OCI-LY7 (cell line): ENCODE results near the gene B3GALT5. TPM values are rescaled to one million over a fixed set of nuclear protein-coding genes. Genes with fewer than 3 reads are reported as not detected.

Experiments
- BruUV-seq: library from RNA; stranded (reverse); fragments of 400-500 nt; replicated peaks from 2 replicates; lab custom pipeline; 2021; lab: Mats Ljungman, UMichigan
- CTCF ChIA-PET: fragments of 300-600 bp; sonication (Branson Sonifier 250); formaldehyde crosslinking; loops from one replicate; lab custom pipeline; 2022; ENCODE audit warnings: antibody characterized with exemption; ENCODE audit not compliant: unreplicated experiment; lab: Charles Lee
- POLR2A ChIA-PET: fragments of 300-600 bp; sonication (Branson Sonifier 250); formaldehyde crosslinking; loops from one replicate; lab custom pipeline; 2022; ENCODE audit warnings: antibody characterized with exemption; lab: Charles Lee
- DNase-seq: peaks from one replicate; pipeline ENCODE4 v3.0.0-alpha.2; 2015; ENCODE audit warnings: low spot score
- H2AFZ ChIP-seq: fragments of 200-600 bp; sonication (generic), shearing (Covaris generic); 2 replicates; pipeline ENCODE4 v1.6.1; 2014; ENCODE audit warnings: mild to moderate bottlenecking, antibody characterized with exemption, low read length, moderate library complexity
- H3K27ac ChIP-seq: fragments of 200-600 bp; sonication (generic); 2 replicates; pipeline ENCODE4 v1.5.1; 2014; ENCODE audit warnings: mixed run types, low read depth, mild to moderate bottlenecking, moderate library complexity, low read length, inconsistent platforms; ENCODE audit not compliant: poor library complexity, severe bottlenecking
- H3K36me3 ChIP-seq: fragments of 200-600 bp; sonication (generic); 2 replicates; pipeline ENCODE4 v1.6.1; 2014; ENCODE audit warnings: mild to moderate bottlenecking, antibody characterized with exemption, low read length, moderate library complexity, mixed read lengths; ENCODE audit not compliant: insufficient read depth
- H3K4me1 ChIP-seq: fragments of 200-600 bp; sonication (generic); 2 replicates; pipeline ENCODE4 v1.5.1; 2014; ENCODE audit warnings: mild to moderate bottlenecking, low read length; ENCODE audit not compliant: insufficient read depth, poor library complexity, severe bottlenecking
- H3K4me2 ChIP-seq: fragments of 200-600 bp; sonication (generic); 2 replicates; pipeline ENCODE4 v1.6.1; 2014; ENCODE audit warnings: mild to moderate bottlenecking, low read length
- H3K4me3 ChIP-seq: fragments of 200-600 bp; sonication (generic); 2 replicates; pipeline ENCODE4 v1.5.1; 2014; ENCODE audit warnings: mild to moderate bottlenecking, low read depth, low read length; ENCODE audit not compliant: poor library complexity, severe bottlenecking
- H3K79me2 ChIP-seq: fragments of 200-600 bp; sonication (generic); 2 replicates; pipeline ENCODE4 v1.6.1; 2016; ENCODE audit warnings: low read depth, mild to moderate bottlenecking, low read length, moderate library complexity, mixed read lengths; ENCODE audit not compliant: insufficient read depth
- H3K9me2 ChIP-seq: fragments of 200-600 bp; sonication (generic); 2 replicates; pipeline ENCODE4 v1.6.1; 2016; ENCODE audit warnings: mild to moderate bottlenecking, low read length, mixed read lengths; ENCODE audit not compliant: insufficient read depth
- H3K9me3 ChIP-seq: fragments of 200-600 bp; sonication (generic); 2 replicates; pipeline ENCODE4 v1.6.1; 2014; ENCODE audit warnings: mild to moderate bottlenecking, mixed run types, low read length, mixed read lengths
- H4K20me1 ChIP-seq: fragments of 200-600 bp; sonication (generic); 2 replicates; pipeline ENCODE4 v1.6.1; 2014; ENCODE audit warnings: mild to moderate bottlenecking, antibody characterized with exemption, low read length, moderate library complexity, mixed read lengths; ENCODE audit not compliant: insufficient read depth
- CTCF ChIP-seq: fragments of 200-600 bp; sonication (generic); conservative IDR thresholded peaks from 2 replicates; pipeline ENCODE4 v1.5.1; 2014; ENCODE audit warnings: mild to moderate bottlenecking, antibody characterized with exemption, low read length, moderate library complexity, mixed read lengths
- EZH2phosphoT487 ChIP-seq: fragments of 200-600 bp; sonication (generic); IDR thresholded peaks from 2 replicates; pipeline ENCODE4 v1.6.1; 2018; ENCODE audit warnings: low read depth, borderline replicate concordance, mild to moderate bottlenecking, mixed run types, antibody characterized with exemption, low read length, moderate library complexity, mixed read lengths
- intact Hi-C: fragments of 100-400 bp; cut with micrococcal nuclease; formaldehyde crosslinking; loops from one replicate; pipeline ENCODE4 v1.10.0; 2022; ENCODE audit not compliant: unreplicated experiment
- total RNA-seq, 2 experiments: library from RNA; depleted of rRNA in 1 of 2; stranded (reverse); fragments of >200 nt in 1 of 2; shearing (Covaris generic) in 1 of 2; gene quantifications; 2 replicates each; pipeline ENCODE4 v1.2.3, GENCODE V29; 2014 to 2022

The B3GALT5 gene
- total RNA-seq, 2 experiments from 2014 or later = not detected

- Histone ChIP-seq H3K4me1 (no peaks in the 10 kb centered on the region), H3K79me2 (no peaks in the 10 kb centered on the region), H4K20me1 (no peaks in the 10 kb centered on the region), H3K4me2 (no peak overlapping the region), H3K4me3 (no peak overlapping the region), H3K27ac (no peak overlapping the region), H2AFZ (no peak overlapping the region), H3K9me2 (no peaks in the 10 kb centered on the region), H3K9me3 (no peaks in the 10 kb centered on the region), H3K36me3 (no peaks in the 10 kb centered on the region)
- no peak for TF ChIP-seq EZH2phosphoT487
- TF ChIP-seq CTCF = no peak
- intact Hi-C loops = no loop called here
- CTCF ChIA-PET = no interaction called here
- no peak for DNase-seq
- BruUV-seq = no TSS peak
- POLR2A ChIA-PET = interaction anchor here (0.6 kb wide), 1 partner anchor 453 kb away, joined by 5 read pairs; no protein-coding TSS in a partner anchor
These were observed 61.0 kb downstream of the B3GALT5 start for GRCh38 chr21:39673736-39674135.

- Histone ChIP-seq H3K4me1 (no peaks in the 10 kb centered on the region), H3K36me3 (no peaks in the 10 kb centered on the region), H3K79me2 (no peaks in the 10 kb centered on the region), H3K4me3 (no peak overlapping the region), H2AFZ (no peak overlapping the region), H4K20me1 (no peaks in the 10 kb centered on the region), H3K9me3 (no peaks in the 10 kb centered on the region), H3K4me2 (no peak overlapping the region), H3K9me2 (no peaks in the 10 kb centered on the region), H3K27ac (no peak overlapping the region)
- no peak for DNase-seq
- TF ChIP-seq CTCF = no peak
- no peak for TF ChIP-seq EZH2phosphoT487
- intact Hi-C loops = no loop called here
- BruUV-seq = no TSS peak
- CTCF ChIA-PET = no interaction called here
- POLR2A ChIA-PET = no interaction called here
These were observed 62.1 kb downstream of the B3GALT5 start for GRCh38 chr21:39674801-39675200.

- no peaks in the 10 kb centered on the region for H3K4me1 ChIP-seq
- no peaks in the 10 kb centered on the region for H4K20me1 ChIP-seq
- ChIA-PET CTCF (no interaction called here), POLR2A (no interaction called here)
- H3K27ac ChIP-seq = no peak overlapping the region
- no peaks in the 10 kb centered on the region for H3K9me2 ChIP-seq
- no peaks in the 10 kb centered on the region for H3K79me2 ChIP-seq
- no peaks in the 10 kb centered on the region for H3K36me3 ChIP-seq
- no peak overlapping the region for H3K4me3 ChIP-seq
- H3K4me2 ChIP-seq = no peak overlapping the region
- no peak for DNase-seq
- intact Hi-C loops = no loop called here
- BruUV-seq = no TSS peak
- H2AFZ ChIP-seq = no peak overlapping the region
- H3K9me3 ChIP-seq = no peaks in the 10 kb centered on the region
- TF ChIP-seq CTCF (no peak), EZH2phosphoT487 (no peak)
These were observed 62.9 kb downstream of the B3GALT5 start for GRCh38 chr21:39675590-39675989.
